GM21737 (cell line): Measurements from ENCODE around the gene METTL25.

ENCODE experiments used
- ATAC-seq: cut with Tn5 transposase; IDR thresholded peaks from one replicate; pipeline ENCODE4 v1.9.1; 2021; ENCODE audit warnings: mild to moderate bottlenecking, moderate library complexity; ENCODE audit not compliant: unreplicated experiment

Gene METTL25

DNA sequence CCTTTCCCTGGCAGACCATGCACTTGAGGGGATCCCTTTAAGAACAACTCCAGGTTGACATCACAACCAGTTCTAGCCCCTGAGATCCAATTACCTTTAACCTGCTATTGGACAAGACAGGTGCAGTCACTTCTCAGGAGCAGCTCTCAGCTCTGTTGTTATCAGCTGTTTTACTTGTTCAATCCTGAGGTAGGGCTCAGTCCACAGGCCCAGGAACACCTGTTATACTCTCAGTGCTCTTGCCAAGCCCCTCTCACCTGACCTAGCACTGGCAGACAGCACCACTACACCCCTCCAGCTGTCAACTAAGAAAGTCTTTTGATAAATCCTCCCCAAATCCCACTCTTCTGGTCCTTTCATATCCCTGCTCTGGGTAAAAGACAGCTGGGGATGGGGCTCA lies 164.4 kb downstream of the METTL25 start:
- no peak for ATAC-seq

DNA sequence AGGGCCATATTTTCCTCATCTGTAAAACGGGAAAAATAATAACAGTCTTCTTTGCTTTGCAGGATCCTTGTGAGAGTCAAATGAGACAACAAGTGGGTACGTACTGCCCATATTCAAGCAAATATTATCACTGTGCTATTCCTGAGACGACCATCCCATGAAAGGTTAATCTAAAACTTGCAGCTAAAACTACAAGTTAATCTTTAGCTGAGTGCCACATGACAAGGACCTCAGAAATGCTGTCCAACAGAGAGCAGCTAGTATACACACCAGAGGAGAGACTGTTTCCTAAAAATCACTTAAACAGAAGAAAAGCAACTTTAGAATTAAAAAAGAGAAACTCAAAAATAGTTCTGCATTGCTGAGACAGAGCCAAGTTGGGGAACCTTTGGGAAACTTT lies 165.7 kb downstream of the METTL25 start:
- peak; percentile 71 for ATAC-seq

- no peak for ATAC-seq
Observed at GRCh38 chr12:82524641-82525040, 166.3 kb downstream of the METTL25 start.

GRCh38 chr12:82525616-82526015 lies 167.3 kb downstream of the METTL25 start:
- ATAC-seq: no peak

- ATAC-seq: peak; percentile 63
Observed at GRCh38 chr12:82527165-82527780, 168.9 kb downstream of the METTL25 start.
